ENCODE data around the gene DDX5. TPM values are rescaled to one million over a fixed set of nuclear protein-coding genes. Genes with fewer than 3 reads are reported as not detected.

Gene DDX5
- total RNA-seq, 1 experiment from 2014 or later = 869 TPM

- Histone ChIP-seq H3K79me1 (ENCODE audit: insufficient read depth, low read depth, low read length, poor library complexity, severe bottlenecking) (peaks cover 2% of the 10 kb centered on the region), H2BK20ac (ENCODE audit: low read depth, low read length, poor library complexity, severe bottlenecking) (no peak overlapping the region), H2BK12ac (ENCODE audit: insufficient read length, low read depth, low read length) (no peak overlapping the region), H3K27ac (ENCODE audit: insufficient read length, low read depth, low read length) (no peak overlapping the region), H3K23ac (ENCODE audit: insufficient read length, low read depth, low read length) (no peak overlapping the region), H3K27me3 (ENCODE audit: insufficient read depth, low read length) (no peaks in the 10 kb centered on the region), H2AFZ (ENCODE audit: low read length) (no peak overlapping the region), H3K4me1 (ENCODE audit: insufficient read depth, low read length) (no peaks in the 10 kb centered on the region; the same call in 1 of the 2 replicates), H3K4ac (ENCODE audit: low read depth, low read length) (no peak overlapping the region), H4K91ac (ENCODE audit: insufficient read length, low read depth, low read length) (no peak overlapping the region), H3K79me2 (ENCODE audit: insufficient read depth, low read length) (peaks cover 6% of the 10 kb centered on the region; the same call in 1 of the 2 replicates), H4K20me1 (ENCODE audit: control insufficient read depth, insufficient read depth, insufficient read length) (no peaks in the 10 kb centered on the region), H2BK15ac (ENCODE audit: low read depth, low read length) (no peak overlapping the region), H4K8ac (replicated peaks; ENCODE audit: insufficient read length, low read depth, low read length) (no peak overlapping the region), H3K18ac (ENCODE audit: insufficient read length, low read depth, low read length) (no peak overlapping the region), H2BK5ac (ENCODE audit: insufficient read length, low read length) (no peak overlapping the region), H4K5ac (ENCODE audit: insufficient read length, low read depth, low read length) (no peak overlapping the region), H3T11ph (ENCODE audit: low read length) (no peak overlapping the region), H3K23me2 (ENCODE audit: insufficient read length, low read depth, low read length, poor library complexity, severe bottlenecking) (peaks cover 15% of the 10 kb centered on the region), H3K4me2 (ENCODE audit: insufficient read depth, insufficient read length, low read length) (no peak overlapping the region), H3K9me3 (ENCODE audit: control insufficient read depth, low read depth, low read length) (no peaks in the 10 kb centered on the region), H2BK120ac (ENCODE audit: low read depth, low read length, poor library complexity, severe bottlenecking) (no peak overlapping the region), H3K56ac (ENCODE audit: insufficient read length, low read depth, low read length) (no peak overlapping the region), H2AK5ac (ENCODE audit: insufficient read length, low read length) (no peak overlapping the region), H3K9ac (ENCODE audit: extremely low read depth, insufficient read length, low read length) (no peak overlapping the region), H3K14ac (ENCODE audit: insufficient read depth, low read length) (no peak overlapping the region)
- Mint-ChIP-seq H3K27ac (no peak overlapping the region), H3K36me3 (ENCODE audit: insufficient read depth in 1 of 3, low read depth in 3 of 3) (peaks cover 44 to 64% (median 62%) of the 10 kb centered on the region in 3 experiments), H3K4me3 (no peak overlapping the region; a peak in 1 of 5 replicates), H3K27me3 (ENCODE audit: low read depth) (peaks cover 3% of the 10 kb centered on the region), H3K9me3 (peaks cover 0 to 9% of the 10 kb centered on the region in 2 experiments; a peak in 4 of 5 replicates), H3K4me1 (peaks cover 14 to 20% of the 10 kb centered on the region in 2 experiments)
- WGBS (ENCODE audit: extremely low coverage, insufficient read length, low lambda C conversion rate) = no CpG with 5 or more reads among the region's 6 CpGs
- peak; percentile 57 for TF ChIP-seq CTCF (conservative IDR thresholded peaks at IDR 0.05)
- no peak for DNase-seq
Measured at GRCh38 chr17:64492481-64493109, 13.5 kb downstream of the DDX5 start.
